GDM1 (cell line): ENCODE data around the gene SEZ6.

ENCODE experiments used
- DNase-seq: peaks from one replicate; lab custom pipeline; 2025; lab: John Stamatoyannopoulos, UW

Gene SEZ6, protein sequence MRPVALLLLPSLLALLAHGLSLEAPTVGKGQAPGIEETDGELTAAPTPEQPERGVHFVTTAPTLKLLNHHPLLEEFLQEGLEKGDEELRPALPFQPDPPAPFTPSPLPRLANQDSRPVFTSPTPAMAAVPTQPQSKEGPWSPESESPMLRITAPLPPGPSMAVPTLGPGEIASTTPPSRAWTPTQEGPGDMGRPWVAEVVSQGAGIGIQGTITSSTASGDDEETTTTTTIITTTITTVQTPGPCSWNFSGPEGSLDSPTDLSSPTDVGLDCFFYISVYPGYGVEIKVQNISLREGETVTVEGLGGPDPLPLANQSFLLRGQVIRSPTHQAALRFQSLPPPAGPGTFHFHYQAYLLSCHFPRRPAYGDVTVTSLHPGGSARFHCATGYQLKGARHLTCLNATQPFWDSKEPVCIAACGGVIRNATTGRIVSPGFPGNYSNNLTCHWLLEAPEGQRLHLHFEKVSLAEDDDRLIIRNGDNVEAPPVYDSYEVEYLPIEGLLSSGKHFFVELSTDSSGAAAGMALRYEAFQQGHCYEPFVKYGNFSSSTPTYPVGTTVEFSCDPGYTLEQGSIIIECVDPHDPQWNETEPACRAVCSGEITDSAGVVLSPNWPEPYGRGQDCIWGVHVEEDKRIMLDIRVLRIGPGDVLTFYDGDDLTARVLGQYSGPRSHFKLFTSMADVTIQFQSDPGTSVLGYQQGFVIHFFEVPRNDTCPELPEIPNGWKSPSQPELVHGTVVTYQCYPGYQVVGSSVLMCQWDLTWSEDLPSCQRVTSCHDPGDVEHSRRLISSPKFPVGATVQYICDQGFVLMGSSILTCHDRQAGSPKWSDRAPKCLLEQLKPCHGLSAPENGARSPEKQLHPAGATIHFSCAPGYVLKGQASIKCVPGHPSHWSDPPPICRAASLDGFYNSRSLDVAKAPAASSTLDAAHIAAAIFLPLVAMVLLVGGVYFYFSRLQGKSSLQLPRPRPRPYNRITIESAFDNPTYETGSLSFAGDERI

GRCh38 chr17:29005936-29006511 is at the start of gene SEZ6:
TSS of gene SEZ6 (minus strand) at chr17:29006033. CDS start at chr17:29005869, 164 bp downstream.
- peak; percentile 38 for DNase-seq

- no peak for DNase-seq
These were observed 49.0 kb upstream of the SEZ6 start for GRCh38 chr17:29054835-29055234.

DNA sequence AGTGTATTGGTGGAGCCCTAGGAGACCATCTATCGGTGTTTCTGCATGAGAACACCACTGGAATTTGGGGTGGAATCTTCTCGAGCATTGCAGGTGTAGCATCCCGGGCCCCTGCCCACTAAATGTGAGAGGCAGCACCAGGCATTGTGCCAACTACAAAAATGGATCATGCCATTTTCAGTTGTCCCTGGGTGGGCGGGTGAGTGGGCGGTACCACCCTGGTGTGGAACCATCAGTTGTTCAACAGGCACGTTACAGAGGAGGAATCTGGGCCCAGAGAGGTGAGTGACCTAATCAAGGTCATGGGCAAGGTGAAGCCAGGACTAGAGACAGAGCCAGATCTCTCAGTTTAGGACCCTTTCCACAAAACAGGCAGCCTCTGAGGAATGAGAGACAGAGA is 45.9 kb upstream of the SEZ6 start:
- no peak for DNase-seq

DNA sequence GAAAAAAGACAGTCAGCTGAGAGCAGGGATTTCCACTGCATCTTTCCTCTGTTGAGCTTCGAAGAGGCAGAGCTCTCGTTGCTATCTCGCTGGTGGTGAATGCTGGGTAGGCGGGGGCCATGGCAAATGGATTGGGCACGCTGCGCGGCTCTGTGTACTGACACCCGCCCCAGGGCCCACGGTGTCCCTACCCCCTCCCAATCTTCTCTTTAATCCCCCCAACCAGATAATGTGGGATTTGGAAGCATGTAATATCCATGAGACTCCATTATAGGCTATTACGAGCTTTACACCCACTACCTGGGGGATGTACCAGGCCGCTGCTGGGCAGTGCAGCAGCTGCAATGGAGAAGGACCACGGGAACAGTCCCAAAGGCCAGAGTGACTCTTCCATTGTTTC is 45.4 kb upstream of the SEZ6 start:
- DNase-seq: no peak

GRCh38 chr17:29050176-29050575 is 44.3 kb upstream of the SEZ6 start:
- DNase-seq: no peak

DNA sequence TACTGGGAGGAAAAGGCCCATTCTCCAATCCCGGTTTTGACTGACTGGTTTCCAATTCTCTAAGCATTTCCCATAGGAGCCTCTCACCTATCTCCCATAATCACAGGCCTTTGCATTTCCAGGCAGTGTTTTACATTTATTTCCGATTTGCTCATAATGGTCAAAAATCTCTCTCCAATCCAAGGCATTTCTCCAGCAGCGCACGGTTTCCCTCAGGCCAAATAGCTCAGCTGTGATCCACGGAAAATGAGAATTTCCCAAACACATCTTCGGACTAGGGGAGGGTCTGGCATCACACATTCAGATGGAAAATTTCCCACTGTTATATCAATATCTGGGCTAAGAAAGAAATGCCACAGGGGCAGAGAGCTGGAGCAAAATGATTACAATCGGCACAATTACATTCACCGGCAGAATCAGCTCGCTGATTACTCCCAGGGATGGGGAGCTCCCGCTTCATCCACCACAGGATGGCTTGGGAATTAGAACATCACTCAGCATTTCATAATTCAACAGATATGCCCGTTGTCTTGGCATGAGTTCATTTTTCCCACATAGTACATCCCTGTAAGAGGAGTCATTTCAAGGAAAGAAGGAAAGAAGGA is 43.8 kb upstream of the SEZ6 start:
- no peak for DNase-seq

- DNase-seq: no peak
These were observed 42.9 kb upstream of the SEZ6 start for GRCh38 chr17:29048440-29049368.

GRCh38 chr17:29046473-29046839 is 40.6 kb upstream of the SEZ6 start:
- no peak for DNase-seq

- DNase-seq: no peak
These were observed 40.1 kb upstream of the SEZ6 start for GRCh38 chr17:29045734-29046472.

DNA sequence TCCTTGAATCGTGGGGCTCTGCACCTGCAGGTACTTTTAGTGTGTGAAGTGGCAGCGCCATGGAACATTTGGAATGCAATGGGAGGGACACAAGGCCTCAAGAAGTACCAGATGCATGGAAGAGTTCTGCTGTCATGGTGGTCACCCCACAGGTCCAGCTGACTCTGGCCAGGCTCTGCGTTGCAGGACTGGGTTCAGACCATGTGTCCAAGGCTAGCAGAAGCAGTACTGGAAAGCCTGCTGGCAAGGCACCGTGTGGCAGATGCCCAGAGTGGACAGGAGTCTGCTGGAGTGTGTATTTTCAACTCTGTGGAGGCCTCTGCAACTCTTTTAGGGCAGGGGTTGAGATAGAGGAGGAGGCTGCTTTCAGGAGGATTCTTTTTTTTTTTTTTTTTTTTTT is 39.2 kb upstream of the SEZ6 start:
- no peak for DNase-seq

DNA sequence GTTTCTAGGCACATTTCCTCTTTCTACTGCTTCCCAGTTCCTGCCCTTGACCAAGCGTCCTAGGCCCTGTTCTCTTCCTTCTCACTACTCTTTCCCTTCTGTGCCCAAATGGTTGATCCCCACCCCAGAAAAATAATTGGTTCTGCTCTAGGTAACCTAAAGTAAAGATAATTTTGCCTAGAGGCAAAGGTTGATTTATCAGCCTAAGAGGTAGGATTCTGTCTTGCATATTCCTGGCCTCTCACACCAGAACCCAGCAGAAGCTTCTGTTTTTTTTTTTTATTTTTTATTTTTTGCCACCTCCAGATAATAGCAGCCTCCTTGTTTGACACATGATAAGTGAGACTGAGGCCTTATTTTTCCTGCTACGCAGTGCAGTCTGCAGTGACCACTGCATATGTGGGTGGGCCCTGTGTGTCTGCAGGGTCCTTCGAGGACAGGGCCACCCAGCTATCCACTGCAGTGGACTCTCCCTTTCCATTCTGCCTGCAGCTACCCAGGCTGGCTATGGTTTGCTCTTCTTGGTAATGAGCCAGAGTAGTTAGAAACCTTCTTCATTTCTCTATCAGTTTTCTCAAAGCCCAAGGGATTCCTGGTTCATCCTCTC is 37.8 kb upstream of the SEZ6 start:
- no peak for DNase-seq

DNA sequence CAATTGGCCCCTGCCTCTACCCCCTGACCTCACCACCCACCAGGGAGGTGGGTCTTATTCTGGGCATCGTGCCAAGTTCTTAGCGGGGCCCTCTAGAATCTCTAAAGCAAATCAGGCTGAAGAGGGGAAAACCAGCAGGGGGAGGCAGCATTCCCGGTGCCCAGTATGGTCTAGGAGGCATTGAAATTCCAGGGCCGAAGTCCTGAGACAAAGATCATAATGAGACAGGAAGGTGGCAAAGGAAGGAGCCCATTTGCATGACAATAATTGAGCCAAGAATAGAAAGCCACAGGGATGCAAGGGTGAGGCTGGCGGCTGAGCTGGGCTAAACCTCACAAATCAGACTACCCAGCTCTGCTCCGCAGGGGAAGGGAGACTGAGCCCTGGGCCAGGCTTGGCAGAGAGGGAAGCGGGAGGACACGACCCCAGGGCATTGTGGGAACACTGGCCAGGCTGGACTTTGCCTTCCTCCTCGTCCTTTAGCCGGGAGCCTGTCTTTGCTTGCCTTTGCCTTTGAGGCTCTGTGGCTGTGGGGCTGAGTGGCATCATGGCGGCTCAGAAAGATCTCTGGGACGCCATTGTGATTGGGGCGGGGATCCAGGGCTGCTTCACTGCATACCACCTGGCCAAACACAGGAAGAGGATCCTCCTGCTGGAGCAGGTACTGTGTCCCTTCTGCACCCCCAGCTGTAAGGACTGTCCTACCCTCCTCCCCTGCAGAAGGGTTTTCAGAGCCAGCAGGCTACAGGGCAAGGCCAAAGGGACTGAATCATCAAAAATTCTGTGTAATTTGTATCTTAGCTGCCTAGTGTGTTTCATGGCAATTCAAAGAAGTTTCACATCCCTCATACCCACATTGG is 37.1 kb upstream of the SEZ6 start, which contains the start of gene PIPOX:
TSS of gene PIPOX (plus strand) at position 463 of the 860 bp plus-strand sequence. CDS start at position 548, 85 bp downstream.
- DNase-seq: no peak

- no peak for DNase-seq
These were observed 36.3 kb upstream of the SEZ6 start for GRCh38 chr17:29042026-29042678.

DNA sequence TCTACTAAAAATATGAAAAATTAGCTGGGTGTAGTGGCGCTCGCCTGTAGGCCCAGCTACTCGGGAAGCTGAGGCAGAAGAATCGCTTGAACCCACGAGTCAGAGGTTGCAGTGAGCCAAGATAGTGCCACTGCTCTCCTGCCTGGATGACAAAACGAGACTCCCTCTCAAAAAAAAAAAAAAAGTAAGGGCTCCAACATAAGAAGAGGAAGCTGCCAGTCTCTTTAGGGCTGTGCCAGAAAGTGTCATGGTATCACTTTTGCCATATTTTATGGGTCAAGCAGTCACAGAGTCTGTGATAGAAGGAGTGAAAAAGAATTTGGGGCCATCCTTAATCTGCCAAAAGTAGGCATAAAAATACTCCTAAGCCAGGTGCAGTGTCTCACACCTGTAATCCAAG is 35.7 kb upstream of the SEZ6 start:
- DNase-seq: no peak

DNA sequence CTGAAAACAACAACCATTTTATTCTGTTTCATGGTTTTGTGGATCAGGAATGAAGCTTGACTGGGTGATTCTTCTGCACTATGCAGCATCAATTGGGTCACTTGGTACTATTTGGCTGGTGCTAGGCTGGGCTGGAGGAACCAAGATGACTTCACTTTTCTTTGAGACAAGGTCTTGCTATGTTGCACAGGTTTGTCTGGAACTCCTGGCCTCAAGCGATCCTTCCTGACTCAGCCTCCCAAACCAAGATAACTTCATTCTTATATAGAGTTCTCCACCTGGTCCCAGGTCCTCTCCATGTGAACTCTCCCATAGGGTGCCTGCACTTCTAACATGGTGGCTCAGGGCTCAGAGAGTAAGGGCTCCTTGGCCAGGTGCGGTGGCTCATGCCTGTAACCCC is 35.3 kb upstream of the SEZ6 start:
- DNase-seq: no peak

GRCh38 chr17:29039764-29040598 is 34.1 kb upstream of the SEZ6 start:
- DNase-seq: no peak

GRCh38 chr17:29038085-29038795 is 32.4 kb upstream of the SEZ6 start:
- DNase-seq: no peak
